ENCODE results near the gene MTMR1.

DNA sequence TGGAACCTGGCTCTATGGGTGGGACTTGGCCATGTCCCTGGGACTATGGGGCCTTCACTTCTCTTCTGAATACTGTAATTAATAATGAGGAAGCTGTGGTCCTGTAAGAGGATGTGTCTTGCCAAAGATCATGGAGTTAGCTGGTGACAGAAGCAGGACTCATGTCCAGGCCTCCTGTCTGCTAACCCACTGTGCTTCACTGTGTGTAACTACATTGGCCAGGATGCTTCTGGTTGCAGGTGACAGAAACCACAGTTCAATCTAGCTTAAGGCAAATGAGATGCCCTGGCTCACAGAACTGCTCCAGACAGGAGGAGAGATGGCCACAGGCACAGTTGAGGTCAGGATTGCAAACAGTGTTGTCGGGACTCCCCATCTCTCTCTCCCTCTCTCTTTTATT is 3.1 kb downstream of the MTMR1 start:
- TF ChIP-seq, protein P1, sequence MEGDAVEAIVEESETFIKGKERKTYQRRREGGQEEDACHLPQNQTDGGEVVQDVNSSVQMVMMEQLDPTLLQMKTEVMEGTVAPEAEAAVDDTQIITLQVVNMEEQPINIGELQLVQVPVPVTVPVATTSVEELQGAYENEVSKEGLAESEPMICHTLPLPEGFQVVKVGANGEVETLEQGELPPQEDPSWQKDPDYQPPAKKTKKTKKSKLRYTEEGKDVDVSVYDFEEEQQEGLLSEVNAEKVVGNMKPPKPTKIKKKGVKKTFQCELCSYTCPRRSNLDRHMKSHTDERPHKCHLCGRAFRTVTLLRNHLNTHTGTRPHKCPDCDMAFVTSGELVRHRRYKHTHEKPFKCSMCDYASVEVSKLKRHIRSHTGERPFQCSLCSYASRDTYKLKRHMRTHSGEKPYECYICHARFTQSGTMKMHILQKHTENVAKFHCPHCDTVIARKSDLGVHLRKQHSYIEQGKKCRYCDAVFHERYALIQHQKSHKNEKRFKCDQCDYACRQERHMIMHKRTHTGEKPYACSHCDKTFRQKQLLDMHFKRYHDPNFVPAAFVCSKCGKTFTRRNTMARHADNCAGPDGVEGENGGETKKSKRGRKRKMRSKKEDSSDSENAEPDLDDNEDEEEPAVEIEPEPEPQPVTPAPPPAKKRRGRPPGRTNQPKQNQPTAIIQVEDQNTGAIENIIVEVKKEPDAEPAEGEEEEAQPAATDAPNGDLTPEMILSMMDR (IDR thresholded peaks at IDR 0.05; ENCODE audit: insufficient read depth, low read length, poor library complexity, severe bottlenecking) = no peak
- TF ChIP-seq EZH2phosphoT487 (conservative IDR thresholded peaks at IDR 0.05; ENCODE audit: low read length) = no peak
